Smooth muscle cell (in vitro differentiated cells): Measurements from ENCODE around the gene PRR5L. TPM values are rescaled to one million over a fixed set of nuclear protein-coding genes. Genes with fewer than 3 reads are reported as not detected.

Experiments
- DNase-seq: peaks from one replicate; lab custom pipeline; 2025; ENCODE audit not compliant: unreplicated experiment; lab: John Stamatoyannopoulos, UW
- H2AFZ ChIP-seq: fragments of 200-600 bp; sonication (generic); 2 replicates; pipeline ENCODE4 v1.6.0; 2016; ENCODE audit warnings: antibody characterized with exemption, low read depth, mild to moderate bottlenecking
- H3F3A ChIP-seq: fragments of 200-600 bp; sonication (generic); 2 replicates; pipeline ENCODE4 v1.6.0; 2017; ENCODE audit warnings: antibody characterized with exemption, low read depth
- H3K27ac ChIP-seq: fragments of 200-600 bp; sonication (generic); 2 replicates; pipeline ENCODE4 v1.5.1; 2016; ENCODE audit warnings: low read depth, mild to moderate bottlenecking
- H3K27me3 ChIP-seq: fragments of 200-600 bp; sonication (generic); 2 replicates; pipeline ENCODE4 v1.6.1; 2016; ENCODE audit warnings: low read depth, mild to moderate bottlenecking
- H3K36me3 ChIP-seq: fragments of 200-600 bp; sonication (generic); 2 replicates; pipeline ENCODE4 v1.5.1; 2016; ENCODE audit warnings: low read depth
- H3K4me1 ChIP-seq: fragments of 200-600 bp; sonication (generic); 2 replicates; pipeline ENCODE4 v1.5.1; 2016; ENCODE audit warnings: low read depth
- H3K4me2 ChIP-seq: fragments of 200-600 bp; sonication (generic); 2 replicates; pipeline ENCODE4 v1.6.0; 2016; ENCODE audit warnings: mild to moderate bottlenecking
- H3K4me3 ChIP-seq: fragments of 200-600 bp; sonication (generic); 2 replicates; pipeline ENCODE4 v1.5.1; 2016; ENCODE audit warnings: mild to moderate bottlenecking
- H3K79me2 ChIP-seq: fragments of 200-600 bp; sonication (generic); 2 replicates; pipeline ENCODE4 v1.6.0; 2016; ENCODE audit warnings: low read depth, mild to moderate bottlenecking
- H3K9ac ChIP-seq: fragments of 200-600 bp; sonication (generic); 2 replicates; pipeline ENCODE4 v1.6.0; 2016; ENCODE audit warnings: low read depth
- H3K9me3 ChIP-seq: fragments of 200-600 bp; sonication (generic); replicated peaks from 2 replicates; pipeline ENCODE4 v1.5.1; 2016; ENCODE audit warnings: low read depth
- H4K20me1 ChIP-seq: fragments of 200-600 bp; sonication (generic); 2 replicates; pipeline ENCODE4 v1.6.0; 2016; ENCODE audit warnings: low read depth
- WGBS: methylation state at CpG from one replicate; pipeline ENCODE4 v1.1.7; 2016; ENCODE audit warnings: low lambda C conversion rate; 5-methylcytosine and 5-hydroxymethylcytosine counted together
- polyA plus RNA-seq: library from polyadenylated mRNA; unstranded; fragments of >200 nt; fragmentation: Nextera tagmentation; extraction: Ambion mirVana; gene quantifications from 2 replicates; pipeline ENCODE4 v1.2.1, GENCODE V29; 2016
- total RNA-seq: library from RNA; depleted of rRNA; stranded (reverse); fragments of >200 nt; gene quantifications from 2 replicates; pipeline ENCODE4 v1.2.3, GENCODE V29; 2014
- TF ChIP-seq, protein P1 (sequence below): fragments of 200-600 bp; sonication (generic); IDR thresholded peaks from 2 replicates; pipeline ENCODE4 v1.5.1; 2017; ENCODE audit warnings: borderline replicate concordance, mild to moderate bottlenecking, antibody characterized with exemption; ENCODE audit not compliant: insufficient read depth, poor library complexity, severe bottlenecking

Gene PRR5L
- total and polyA plus RNA-seq, 2 experiments from 2014 or later = 21.4 to 41.4 TPM

DNA sequence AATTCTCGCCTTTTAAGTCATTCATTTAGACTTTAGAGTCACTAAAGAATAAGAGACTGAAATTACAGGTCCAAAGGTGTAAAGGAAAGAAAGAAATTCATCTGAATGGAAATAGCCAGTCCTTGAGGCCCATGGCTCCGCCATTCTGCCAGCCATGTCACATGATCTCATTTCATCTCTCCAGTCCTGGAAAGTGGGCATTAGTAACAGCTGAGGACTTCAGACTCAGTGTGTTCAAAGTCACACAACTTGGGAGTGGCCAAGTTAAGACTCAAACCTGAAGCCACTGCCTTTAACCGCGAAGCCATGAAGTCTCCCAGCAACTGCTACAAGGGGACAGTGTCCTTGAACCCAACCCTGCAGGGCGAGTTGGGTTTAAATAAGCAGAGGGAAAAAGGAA is 103.7 kb downstream of the PRR5L start:
- H3K27ac ChIP-seq = no peak overlapping the region
- WGBS = 98% methylated on average over 5 of the region's 5 CpGs
- H3K79me2 ChIP-seq = no peaks in the 10 kb centered on the region
- no peaks in the 10 kb centered on the region for H3K9me3 ChIP-seq
- H3K4me3 ChIP-seq = no peak overlapping the region
- H3K9ac ChIP-seq = no peak overlapping the region
- H3K36me3 ChIP-seq = peaks cover 5% of the 10 kb centered on the region
- no peaks in the 10 kb centered on the region for H3F3A ChIP-seq
- DNase-seq = no peak
- no peak overlapping the region for H3K4me2 ChIP-seq
- TF ChIP-seq, protein P1, sequence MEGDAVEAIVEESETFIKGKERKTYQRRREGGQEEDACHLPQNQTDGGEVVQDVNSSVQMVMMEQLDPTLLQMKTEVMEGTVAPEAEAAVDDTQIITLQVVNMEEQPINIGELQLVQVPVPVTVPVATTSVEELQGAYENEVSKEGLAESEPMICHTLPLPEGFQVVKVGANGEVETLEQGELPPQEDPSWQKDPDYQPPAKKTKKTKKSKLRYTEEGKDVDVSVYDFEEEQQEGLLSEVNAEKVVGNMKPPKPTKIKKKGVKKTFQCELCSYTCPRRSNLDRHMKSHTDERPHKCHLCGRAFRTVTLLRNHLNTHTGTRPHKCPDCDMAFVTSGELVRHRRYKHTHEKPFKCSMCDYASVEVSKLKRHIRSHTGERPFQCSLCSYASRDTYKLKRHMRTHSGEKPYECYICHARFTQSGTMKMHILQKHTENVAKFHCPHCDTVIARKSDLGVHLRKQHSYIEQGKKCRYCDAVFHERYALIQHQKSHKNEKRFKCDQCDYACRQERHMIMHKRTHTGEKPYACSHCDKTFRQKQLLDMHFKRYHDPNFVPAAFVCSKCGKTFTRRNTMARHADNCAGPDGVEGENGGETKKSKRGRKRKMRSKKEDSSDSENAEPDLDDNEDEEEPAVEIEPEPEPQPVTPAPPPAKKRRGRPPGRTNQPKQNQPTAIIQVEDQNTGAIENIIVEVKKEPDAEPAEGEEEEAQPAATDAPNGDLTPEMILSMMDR = no peak
- H3K27me3 ChIP-seq = no peaks in the 10 kb centered on the region
- H3K4me1 ChIP-seq = no peaks in the 10 kb centered on the region
- no peaks in the 10 kb centered on the region for H4K20me1 ChIP-seq
- H2AFZ ChIP-seq = no peak overlapping the region

DNA sequence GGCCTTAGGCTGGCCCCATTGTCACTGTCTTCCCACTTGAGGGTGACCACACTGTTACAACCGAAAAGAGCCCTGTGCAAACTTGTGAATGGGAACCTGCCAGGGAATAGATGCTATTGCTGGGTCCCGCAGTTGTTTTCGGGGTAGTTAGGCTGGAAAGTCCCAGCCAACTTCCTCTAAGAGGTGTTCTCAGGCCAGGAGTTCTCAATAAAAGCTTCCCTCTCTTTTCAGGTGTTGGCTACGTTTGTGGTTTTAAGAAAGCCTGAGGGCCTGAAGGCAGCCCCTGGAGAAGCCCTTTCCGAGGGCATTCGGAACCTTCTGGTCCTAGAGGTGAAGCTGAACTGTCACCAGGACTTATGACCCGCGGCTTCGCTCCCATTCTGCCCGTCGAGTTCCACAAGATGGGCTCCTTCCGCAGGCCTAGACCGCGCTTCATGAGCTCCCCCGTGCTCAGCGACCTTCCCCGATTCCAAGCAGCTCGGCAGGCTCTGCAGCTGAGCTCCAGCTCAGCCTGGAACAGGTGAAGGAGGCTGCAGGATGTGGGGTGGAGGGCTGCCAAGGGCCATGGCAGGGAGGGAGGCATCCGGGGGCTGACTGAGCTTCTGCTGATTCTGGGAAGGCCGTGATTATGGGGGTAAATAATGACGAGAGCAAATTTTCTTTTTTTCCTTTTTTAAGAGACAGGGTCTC is 104.8 kb downstream of the PRR5L start:
- peaks cover 3% of the 10 kb centered on the region for H3F3A ChIP-seq
- H3K4me3 ChIP-seq = no peak overlapping the region
- no peaks in the 10 kb centered on the region for H3K27me3 ChIP-seq
- H3K27ac ChIP-seq = no peak overlapping the region
- no peak overlapping the region for H2AFZ ChIP-seq
- no peak for DNase-seq
- TF ChIP-seq, protein P1 = no peak
- no peak overlapping the region for H3K9ac ChIP-seq
- 97% methylated on average over 20 of the region's 21 CpGs for WGBS
- no peak overlapping the region for H3K4me2 ChIP-seq
- peaks cover 5% of the 10 kb centered on the region for H3K36me3 ChIP-seq
- H3K79me2 ChIP-seq = no peaks in the 10 kb centered on the region
- no peaks in the 10 kb centered on the region for H3K9me3 ChIP-seq
- H3K4me1 ChIP-seq = no peaks in the 10 kb centered on the region
- no peaks in the 10 kb centered on the region for H4K20me1 ChIP-seq

DNA sequence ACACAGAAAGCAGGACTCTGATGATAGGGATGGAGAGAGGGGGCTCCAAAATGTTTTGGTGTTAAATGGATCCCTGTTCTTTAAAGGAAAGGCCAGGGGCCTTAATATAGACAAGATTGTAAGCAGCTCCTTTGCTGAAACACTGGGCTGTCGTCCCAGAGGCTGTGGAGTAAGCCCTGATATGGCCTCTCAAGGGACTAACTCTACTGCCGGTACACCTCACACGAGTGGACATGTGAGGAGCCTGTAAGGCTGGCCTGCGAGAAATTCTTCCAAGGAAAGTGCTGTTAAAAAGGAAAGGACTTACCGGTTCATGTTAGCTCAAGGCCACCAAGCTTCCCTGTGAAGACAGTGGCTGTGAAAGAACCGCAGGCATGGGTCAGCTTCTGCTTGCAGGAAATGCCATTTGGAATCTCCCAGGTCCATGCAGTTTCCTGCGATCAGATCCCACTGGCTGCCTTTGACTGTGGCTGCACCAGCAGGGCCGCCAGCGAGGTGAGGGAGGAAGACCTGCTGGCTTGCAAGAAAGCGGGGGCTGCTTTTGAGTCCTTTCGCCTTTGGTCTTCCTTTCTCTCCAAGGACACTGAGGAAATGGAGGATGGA is 106.6 kb downstream of the PRR5L start:
- Histone ChIP-seq H3F3A (peaks cover 3% of the 10 kb centered on the region), H2AFZ (no peak overlapping the region), H4K20me1 (no peaks in the 10 kb centered on the region), H3K4me3 (no peak overlapping the region), H3K79me2 (no peaks in the 10 kb centered on the region), H3K36me3 (peaks cover 5% of the 10 kb centered on the region), H3K9me3 (no peaks in the 10 kb centered on the region), H3K27ac (no peak overlapping the region), H3K9ac (no peak overlapping the region), H3K4me2 (no peak overlapping the region), H3K27me3 (no peaks in the 10 kb centered on the region), H3K4me1 (no peaks in the 10 kb centered on the region)
- TF ChIP-seq, protein P1 = no peak
- DNase-seq = no peak
- WGBS = 87% methylated on average over 11 of the region's 11 CpGs
